GM18498 (cell line): ENCODE measurements around the gene FMN2.
"Not testable (repeated sequence)": the region's sequence is repeated elsewhere in the genome, so short reads cannot be mapped to it uniquely, and the experiment has no call there.

Experiments used
- ATAC-seq: cut with Tn5 transposase; IDR thresholded peaks from one replicate; pipeline ENCODE4 v1.9.1; 2021; ENCODE audit warnings: mild to moderate bottlenecking, moderate library complexity; ENCODE audit not compliant: unreplicated experiment

FMN2 gene

DNA sequence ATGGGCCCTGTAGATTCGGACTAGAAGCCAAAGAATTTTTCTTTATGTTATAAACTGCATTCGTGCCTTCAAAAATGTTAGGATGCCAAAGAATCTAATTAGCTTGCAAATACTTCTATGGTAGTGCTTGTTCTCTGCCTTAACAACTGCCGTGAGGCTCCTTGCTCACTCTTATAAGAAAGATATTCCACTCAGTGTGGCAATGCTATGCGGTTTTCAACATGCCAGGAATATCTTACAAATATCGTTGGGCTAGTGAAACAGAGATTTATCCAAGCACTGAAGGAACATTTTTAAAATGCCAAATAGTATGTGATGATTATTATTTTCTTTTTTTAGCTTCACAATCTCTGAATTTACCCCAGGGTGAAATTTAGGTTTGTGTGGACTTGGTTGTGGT lies 322.0 kb downstream of the FMN2 start:
- ATAC-seq: no peak

- no peak for ATAC-seq
Observed at GRCh38 chr1:240414237-240414636, 322.6 kb downstream of the FMN2 start.

DNA sequence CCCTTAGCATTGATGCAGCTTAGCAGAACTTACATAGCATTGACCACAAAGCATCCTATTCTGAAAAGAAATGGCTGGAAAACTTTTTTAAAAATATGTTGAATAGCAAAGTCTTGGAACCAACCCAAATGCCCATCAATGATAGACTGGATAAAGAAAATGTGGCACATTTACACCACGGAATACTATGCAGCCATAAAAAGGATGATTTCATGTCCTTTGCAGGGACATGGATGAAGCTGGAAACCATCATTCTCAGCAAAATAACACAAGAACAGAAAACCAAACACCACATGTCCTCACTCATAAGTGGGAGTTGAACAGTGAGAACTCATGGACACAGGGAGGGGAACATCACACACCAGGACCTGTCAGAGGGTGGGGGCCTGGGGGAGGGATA lies 323.3 kb downstream of the FMN2 start:
- not testable (repeated sequence) for ATAC-seq

- ATAC-seq: no peak
Observed at GRCh38 chr1:240415532-240415931, 323.8 kb downstream of the FMN2 start.

DNA sequence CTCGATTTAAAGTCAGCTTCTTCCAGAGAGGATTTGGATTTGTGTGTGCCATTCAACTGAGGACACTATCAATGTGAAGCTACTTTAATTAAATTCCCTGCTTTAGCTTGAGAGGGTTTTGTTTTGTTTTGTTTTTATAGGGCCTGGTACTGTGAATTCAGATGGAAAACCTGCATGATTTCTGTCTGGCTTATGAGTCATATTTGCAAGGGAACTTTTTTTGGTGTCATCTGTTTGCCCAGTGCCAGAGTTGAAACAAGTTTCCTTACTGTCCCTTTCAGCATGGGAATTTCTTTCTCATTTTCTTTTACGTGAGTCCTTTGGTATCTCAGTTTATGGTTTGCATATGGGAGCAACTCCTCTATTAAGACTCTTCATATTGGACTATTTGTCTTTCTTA lies 325.6 kb downstream of the FMN2 start:
- no peak for ATAC-seq

DNA sequence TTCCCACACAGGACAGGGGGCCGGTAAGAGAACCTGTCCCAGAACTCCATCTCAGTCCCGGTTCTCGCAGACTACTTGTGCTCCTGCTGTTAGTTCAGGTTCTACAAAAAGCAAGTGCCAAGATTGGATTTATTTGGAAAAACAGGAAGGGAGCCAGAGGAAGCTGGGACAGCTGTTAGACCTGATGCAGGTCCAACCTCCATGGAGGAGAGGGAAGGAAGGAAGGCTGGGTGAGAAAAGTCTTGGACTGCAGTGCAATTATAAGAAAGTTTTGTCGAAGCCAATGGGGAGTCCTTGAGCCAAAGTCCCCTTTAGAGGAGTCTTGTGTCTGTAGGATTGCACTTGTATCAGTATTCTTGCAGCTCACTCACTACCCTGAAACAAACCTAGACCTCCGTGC lies 329.1 kb downstream of the FMN2 start:
- ATAC-seq: no peak

- no peak for ATAC-seq
Observed at GRCh38 chr1:240423246-240423924, 331.7 kb downstream of the FMN2 start.

GRCh38 chr1:240424740-240425464 lies 333.2 kb downstream of the FMN2 start:
- ATAC-seq: no peak

- ATAC-seq: no peak
Observed at GRCh38 chr1:240426051-240426450, 334.4 kb downstream of the FMN2 start.

- ATAC-seq: no peak
Observed at GRCh38 chr1:240435996-240436566, 344.4 kb downstream of the FMN2 start.

DNA sequence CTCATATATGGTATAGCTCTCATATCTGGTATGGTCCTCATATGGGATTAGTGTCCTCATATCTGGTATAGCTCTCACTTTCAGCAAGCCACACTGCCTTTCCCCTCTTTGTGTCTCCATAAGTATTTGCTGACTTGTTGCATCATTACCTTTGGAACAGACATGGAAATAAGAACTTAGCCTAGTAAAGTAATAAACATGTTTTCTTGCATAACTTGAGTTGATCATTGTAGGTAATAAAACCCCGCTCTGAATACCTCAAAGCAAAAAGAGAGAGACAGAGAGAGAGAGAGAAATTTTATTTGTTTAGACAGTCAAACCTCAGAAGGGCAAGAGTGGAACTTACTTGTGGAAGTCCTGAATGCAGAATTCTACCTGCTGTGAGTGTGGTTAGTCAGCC lies 350.0 kb downstream of the FMN2 start:
- ATAC-seq: no peak

DNA sequence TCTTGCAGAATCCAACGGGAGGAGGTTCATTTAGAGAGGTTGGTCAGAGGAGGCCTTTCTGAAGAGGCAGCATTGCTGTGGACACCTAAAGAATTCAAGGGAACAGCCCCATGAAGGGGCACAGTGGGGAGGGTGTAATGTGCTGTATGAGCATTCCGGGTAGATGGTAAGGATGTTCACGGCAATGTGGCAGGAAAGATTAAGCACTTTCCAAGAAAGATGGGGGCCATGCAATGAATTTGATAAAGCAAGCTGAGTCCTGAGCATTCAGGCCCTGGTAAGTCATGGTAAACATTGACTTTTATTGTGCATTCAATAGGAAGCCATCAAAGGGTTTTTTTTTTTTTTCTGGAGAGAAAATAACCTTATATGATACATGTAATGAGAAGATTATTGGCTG lies 353.7 kb downstream of the FMN2 start:
- ATAC-seq: no peak

DNA sequence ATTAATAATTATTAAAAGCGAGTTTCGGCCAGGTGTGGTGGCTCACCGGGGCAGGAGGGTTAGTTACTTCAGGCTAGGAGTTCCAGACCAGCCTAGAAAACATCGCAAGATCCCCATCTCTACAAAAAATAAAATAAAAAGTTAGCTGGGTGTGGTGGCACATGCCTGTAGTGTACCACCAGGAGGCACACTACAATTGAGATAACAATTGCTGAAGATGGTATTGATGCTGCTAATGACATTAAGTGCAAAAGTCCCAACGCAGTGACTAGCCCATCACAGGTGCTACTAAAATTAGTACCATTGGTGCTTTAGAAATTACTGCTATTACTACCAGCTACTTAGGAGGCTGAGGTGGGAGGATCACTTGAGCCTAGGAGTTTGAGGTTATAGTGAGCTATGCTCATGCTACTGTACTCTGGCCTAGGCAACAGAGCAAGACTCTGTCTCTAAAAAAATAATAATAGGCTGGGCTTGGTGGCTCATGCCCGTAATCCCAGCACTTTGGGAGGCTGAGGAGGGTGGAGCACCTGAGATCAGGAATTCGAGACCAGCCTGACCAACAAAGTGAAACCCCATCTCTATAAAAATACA lies 363.6 kb downstream of the FMN2 start:
- ATAC-seq: no peak

DNA sequence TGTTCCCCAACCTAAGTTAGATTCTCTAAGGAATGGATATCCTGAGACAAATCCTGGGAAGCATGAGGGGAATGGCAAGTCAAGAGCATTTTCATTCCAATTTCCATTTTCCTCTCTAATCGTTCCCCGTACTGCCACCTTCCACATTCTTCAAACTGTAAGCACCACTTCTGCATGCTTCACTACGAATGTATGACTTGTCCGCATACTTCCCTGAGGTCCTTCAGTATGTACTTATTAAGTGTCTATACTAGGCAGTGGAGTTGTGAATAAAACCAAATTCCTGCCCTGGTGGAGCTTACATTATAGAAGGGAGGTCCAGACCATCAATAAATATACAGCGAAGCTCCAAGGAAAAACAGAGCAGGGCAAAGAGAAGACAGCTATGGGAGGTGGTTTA lies 365.5 kb downstream of the FMN2 start:
- no peak for ATAC-seq

DNA sequence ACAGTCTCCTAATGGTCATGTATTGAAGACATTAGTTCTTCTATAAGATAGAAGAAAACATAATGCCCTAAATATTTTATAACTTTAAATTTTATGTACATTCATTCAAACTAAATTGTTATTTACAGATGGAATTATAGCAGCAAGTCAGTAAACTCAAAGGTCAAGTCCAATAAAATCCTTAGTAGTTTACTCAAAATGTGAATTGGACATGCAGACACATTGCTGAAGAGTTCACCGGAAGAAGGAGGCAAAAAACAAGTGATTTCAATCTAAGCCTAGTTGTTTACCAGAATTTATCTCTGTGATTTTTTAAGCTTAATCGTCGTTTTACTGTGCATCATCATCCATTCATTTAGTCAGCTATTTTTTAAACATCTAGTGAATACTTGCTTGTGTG lies 370.6 kb downstream of the FMN2 start:
- no peak for ATAC-seq

DNA sequence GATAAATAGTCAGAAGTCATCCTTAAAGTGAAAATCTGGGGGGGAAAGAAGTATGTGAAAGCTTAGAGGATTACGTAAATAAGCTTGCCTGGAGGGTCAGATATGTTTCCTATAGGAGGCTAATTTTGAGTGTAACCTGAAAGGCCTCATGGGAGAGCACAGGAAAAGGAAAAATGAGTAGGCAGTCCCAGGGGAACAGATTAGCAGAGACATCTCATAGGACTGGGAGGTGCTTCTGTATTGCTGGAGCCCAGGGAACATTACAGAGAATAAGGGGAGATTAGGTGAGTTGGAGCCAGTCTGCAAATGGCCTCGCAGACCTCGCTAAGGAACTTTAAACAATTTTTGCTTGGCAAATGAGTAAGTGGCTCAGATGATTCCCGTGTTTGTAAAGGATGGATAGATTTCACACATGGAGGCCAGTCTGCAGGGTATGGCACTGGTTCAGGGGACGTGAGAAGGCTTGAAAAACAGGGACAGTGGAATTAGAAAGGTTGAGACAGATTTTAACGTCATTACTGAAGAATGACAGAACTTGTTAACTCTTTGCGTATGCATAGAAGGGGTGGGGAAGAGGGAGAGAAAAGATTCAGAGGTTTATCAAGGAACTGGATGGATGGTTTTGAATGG lies 371.2 kb downstream of the FMN2 start:
- no peak for ATAC-seq

- no peak for ATAC-seq
Observed at GRCh38 chr1:240464099-240464498, 372.4 kb downstream of the FMN2 start.

GRCh38 chr1:240465531-240465940 lies 373.9 kb downstream of the FMN2 start:
- ATAC-seq: no peak

DNA sequence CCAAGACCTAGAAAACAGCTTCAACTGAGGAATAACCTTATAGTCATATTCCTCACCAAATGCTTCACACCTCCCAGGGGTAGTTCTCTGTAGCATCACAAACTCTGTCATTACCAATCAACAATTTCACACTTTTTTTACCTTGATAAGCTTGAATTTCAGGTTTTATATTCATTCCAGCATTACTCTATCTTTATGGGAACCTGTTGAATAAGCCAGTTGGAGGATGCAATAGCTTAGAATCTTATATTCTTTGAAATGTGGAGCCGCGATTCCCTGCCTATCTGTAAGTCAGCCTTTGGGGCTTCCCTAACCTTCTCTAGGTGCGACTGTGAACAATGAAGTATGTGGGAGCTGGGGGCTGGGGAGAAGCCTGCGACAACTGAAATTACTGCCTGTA lies 374.8 kb downstream of the FMN2 start:
- ATAC-seq: no peak

DNA sequence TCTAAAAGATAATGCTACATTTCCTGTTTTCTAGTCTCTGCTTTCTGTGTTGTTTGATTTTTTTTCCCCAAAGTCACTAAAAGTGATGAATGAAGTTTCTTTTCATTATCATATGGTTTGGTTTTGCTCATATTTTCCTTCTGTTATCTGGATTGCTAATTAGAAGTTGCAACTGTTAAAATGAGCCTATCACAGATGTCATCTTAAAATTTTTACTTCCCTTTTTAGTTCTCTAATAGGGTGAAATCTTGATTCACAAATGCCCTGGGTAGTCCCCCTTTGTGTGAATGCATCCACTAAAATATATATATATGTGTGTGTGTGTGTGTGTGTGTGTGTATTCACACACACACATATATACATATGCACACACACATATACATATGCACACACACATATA lies 376.2 kb downstream of the FMN2 start:
- ATAC-seq: no peak

- no peak for ATAC-seq
Observed at GRCh38 chr1:240468656-240469055, 377.0 kb downstream of the FMN2 start.
